ENCODE measurements around the gene PRKAA2. TPM values are rescaled to one million over a fixed set of nuclear protein-coding genes. Genes with fewer than 3 reads are reported as not detected.

The PRKAA2 gene
- polyA plus RNA-seq, 4 donors = 0.27 to 4.4 (median 0.48) TPM; not detected in 1

GRCh38 chr1:56663846-56664245, 18.7 kb downstream of the PRKAA2 start:
- Histone ChIP-seq H3K4me3 (ENCODE audit: low read depth in 1 of 3, low read length in 3 of 3) (no peak overlapping the region), H3K9me3 (ENCODE audit: control insufficient read depth in 2 of 2, insufficient read depth in 1 of 2, low read depth in 1 of 2, low read length in 1 of 2) (no peaks in the 10 kb centered on the region), H3K27me3 (ENCODE audit: control insufficient read depth in 3 of 3, insufficient read depth in 3 of 3, low read length in 3 of 3) (no peaks in the 10 kb centered on the region), H3K27ac (ENCODE audit: low read depth in 1 of 3, low read length in 2 of 3) (no peak overlapping the region), H3K36me3 (ENCODE audit: control insufficient read depth in 3 of 3, insufficient read depth in 2 of 3, low read depth in 1 of 3, low read length in 3 of 3) (no peaks in the 10 kb centered on the region), H3K4me1 (ENCODE audit: control insufficient read depth in 3 of 3, insufficient read depth in 2 of 3, low read depth in 1 of 3, low read length in 2 of 3) (no peaks in the 10 kb centered on the region)
- 84 to 87% (median 87%) methylated on average over 3 of the region's 3 CpGs for WGBS, 3 donors
- DNase-seq (no peak), FAIRE-seq (no peak)

- no peak for DNase-seq
- no peaks in the 10 kb centered on the region for H3K36me3 ChIP-seq (ENCODE audit: control insufficient read depth in 3 of 3, insufficient read depth in 2 of 3, low read depth in 1 of 3, low read length in 3 of 3)
- H3K27ac ChIP-seq (ENCODE audit: low read depth in 1 of 3, low read length in 2 of 3) = no peak overlapping the region
- H3K4me1 ChIP-seq (ENCODE audit: control insufficient read depth in 3 of 3, insufficient read depth in 2 of 3, low read depth in 1 of 3, low read length in 2 of 3) = no peaks in the 10 kb centered on the region
- H3K4me3 ChIP-seq (ENCODE audit: low read depth in 1 of 3, low read length in 3 of 3) = no peak overlapping the region
- H3K9me3 ChIP-seq (ENCODE audit: control insufficient read depth in 2 of 2, insufficient read depth in 1 of 2, low read depth in 1 of 2, low read length in 1 of 2) = no peaks in the 10 kb centered on the region
- whole genome bisulfite sequencing, 3 donors = 76 to 87% (median 86%) methylated on average over 1 of the region's 1 CpG
- no peak for FAIRE-seq
- H3K27me3 ChIP-seq (ENCODE audit: control insufficient read depth in 3 of 3, insufficient read depth in 3 of 3, low read length in 3 of 3) = no peaks in the 10 kb centered on the region
Observed at GRCh38 chr1:56665384-56665783, 20.3 kb downstream of the PRKAA2 start.

GRCh38 chr1:56666112-56666608, 21.0 kb downstream of the PRKAA2 start:
- FAIRE-seq = no peak
- WGBS, 3 donors = 82 to 89% (median 84%) methylated on average over 3 of the region's 3 CpGs

GRCh38 chr1:56670350-56670749, 25.2 kb downstream of the PRKAA2 start:
- Histone ChIP-seq H3K36me3 (ENCODE audit: control insufficient read depth in 3 of 3, insufficient read depth in 2 of 3, low read depth in 1 of 3, low read length in 3 of 3) (no peaks in the 10 kb centered on the region), H3K27me3 (ENCODE audit: control insufficient read depth in 3 of 3, insufficient read depth in 3 of 3, low read length in 3 of 3) (no peaks in the 10 kb centered on the region), H3K4me3 (ENCODE audit: low read depth in 1 of 3, low read length in 3 of 3) (no peak overlapping the region), H3K27ac (ENCODE audit: low read depth in 1 of 3, low read length in 2 of 3) (no peak overlapping the region), H3K9me3 (ENCODE audit: control insufficient read depth in 2 of 2, insufficient read depth in 1 of 2, low read depth in 1 of 2, low read length in 1 of 2) (no peaks in the 10 kb centered on the region), H3K4me1 (ENCODE audit: control insufficient read depth in 3 of 3, insufficient read depth in 2 of 3, low read depth in 1 of 3, low read length in 2 of 3) (no peaks in the 10 kb centered on the region)
- WGBS, 3 donors = 39 to 43% (median 41%) methylated on average over 2 of the region's 2 CpGs
- FAIRE-seq (no peak), DNase-seq (no peak)

More at GRCh38 chr1:56666112-56666608, 21.0 kb downstream of the PRKAA2 start:
- H3K4me1 ChIP-seq (ENCODE audit: control insufficient read depth in 3 of 3, insufficient read depth in 2 of 3, low read depth in 1 of 3, low read length in 2 of 3) = no peaks in the 10 kb centered on the region
- no peak overlapping the region for H3K27ac ChIP-seq (ENCODE audit: low read depth in 1 of 3, low read length in 2 of 3)
- H3K4me3 ChIP-seq (ENCODE audit: low read depth in 1 of 3, low read length in 3 of 3) = no peak overlapping the region
- no peak for DNase-seq
- H3K27me3 ChIP-seq (ENCODE audit: control insufficient read depth in 3 of 3, insufficient read depth in 3 of 3, low read length in 3 of 3) = no peaks in the 10 kb centered on the region
- no peaks in the 10 kb centered on the region for H3K9me3 ChIP-seq (ENCODE audit: control insufficient read depth in 2 of 2, insufficient read depth in 1 of 2, low read depth in 1 of 2, low read length in 1 of 2)
- H3K36me3 ChIP-seq (ENCODE audit: control insufficient read depth in 3 of 3, insufficient read depth in 2 of 3, low read depth in 1 of 3, low read length in 3 of 3) = no peaks in the 10 kb centered on the region

- Histone ChIP-seq H3K4me1 (ENCODE audit: control insufficient read depth in 3 of 3, insufficient read depth in 2 of 3, low read depth in 1 of 3, low read length in 2 of 3) (no peaks in the 10 kb centered on the region), H3K4me3 (ENCODE audit: low read depth in 1 of 3, low read length in 3 of 3) (no peak overlapping the region), H3K36me3 (ENCODE audit: control insufficient read depth in 3 of 3, insufficient read depth in 2 of 3, low read depth in 1 of 3, low read length in 3 of 3) (no peaks in the 10 kb centered on the region), H3K27ac (ENCODE audit: low read depth in 1 of 3, low read length in 2 of 3) (no peak overlapping the region), H3K9me3 (ENCODE audit: control insufficient read depth in 2 of 2, insufficient read depth in 1 of 2, low read depth in 1 of 2, low read length in 1 of 2) (no peaks in the 10 kb centered on the region), H3K27me3 (ENCODE audit: control insufficient read depth in 3 of 3, insufficient read depth in 3 of 3, low read length in 3 of 3) (no peaks in the 10 kb centered on the region)
- DNase-seq (no peak), FAIRE-seq (no peak)
- WGBS, 3 donors = 91 to 93% (median 92%) methylated on average over 4 of the region's 4 CpGs
Observed at GRCh38 chr1:56671085-56671484, 26.0 kb downstream of the PRKAA2 start.

- no peak overlapping the region for H3K27ac ChIP-seq (ENCODE audit: low read depth in 1 of 3, low read length in 2 of 3)
- H3K4me3 ChIP-seq (ENCODE audit: low read depth in 1 of 3, low read length in 3 of 3) = no peak overlapping the region
- H3K36me3 ChIP-seq (ENCODE audit: control insufficient read depth in 3 of 3, insufficient read depth in 2 of 3, low read depth in 1 of 3, low read length in 3 of 3) = no peaks in the 10 kb centered on the region
- DNase-seq (no peak), FAIRE-seq (no peak)
- 95 to 98% (median 95%) methylated on average over 2 of the region's 2 CpGs for WGBS, 3 donors
- H3K9me3 ChIP-seq (ENCODE audit: control insufficient read depth in 2 of 2, insufficient read depth in 1 of 2, low read depth in 1 of 2, low read length in 1 of 2) = no peaks in the 10 kb centered on the region
- no peaks in the 10 kb centered on the region for H3K27me3 ChIP-seq (ENCODE audit: control insufficient read depth in 3 of 3, insufficient read depth in 3 of 3, low read length in 3 of 3)
- no peaks in the 10 kb centered on the region for H3K4me1 ChIP-seq (ENCODE audit: control insufficient read depth in 3 of 3, insufficient read depth in 2 of 3, low read depth in 1 of 3, low read length in 2 of 3)
Observed at GRCh38 chr1:56671542-56671941, 26.4 kb downstream of the PRKAA2 start.

GRCh38 chr1:56672579-56672978, 27.5 kb downstream of the PRKAA2 start:
- H3K27me3 ChIP-seq (ENCODE audit: control insufficient read depth in 3 of 3, insufficient read depth in 3 of 3, low read length in 3 of 3) = no peaks in the 10 kb centered on the region
- WGBS, 3 donors = 20 to 47% (median 26%) methylated on average over 1 of the region's 1 CpG
- H3K4me1 ChIP-seq (ENCODE audit: control insufficient read depth in 3 of 3, insufficient read depth in 2 of 3, low read depth in 1 of 3, low read length in 2 of 3) = no peaks in the 10 kb centered on the region
- DNase-seq (no peak), FAIRE-seq (no peak)
- no peak overlapping the region for H3K27ac ChIP-seq (ENCODE audit: low read depth in 1 of 3, low read length in 2 of 3)
- H3K36me3 ChIP-seq (ENCODE audit: control insufficient read depth in 3 of 3, insufficient read depth in 2 of 3, low read depth in 1 of 3, low read length in 3 of 3) = no peaks in the 10 kb centered on the region
- no peak overlapping the region for H3K4me3 ChIP-seq (ENCODE audit: low read depth in 1 of 3, low read length in 3 of 3)
- H3K9me3 ChIP-seq (ENCODE audit: control insufficient read depth in 2 of 2, insufficient read depth in 1 of 2, low read depth in 1 of 2, low read length in 1 of 2) = no peaks in the 10 kb centered on the region

- no peak for FAIRE-seq
- Histone ChIP-seq H3K27ac (ENCODE audit: low read depth in 1 of 3, low read length in 2 of 3) (no peak overlapping the region), H3K27me3 (ENCODE audit: control insufficient read depth in 3 of 3, insufficient read depth in 3 of 3, low read length in 3 of 3) (no peaks in the 10 kb centered on the region)
Observed at GRCh38 chr1:56675763-56676162, 30.6 kb downstream of the PRKAA2 start.

GRCh38 chr1:56676571-56677035, 31.5 kb downstream of the PRKAA2 start:
- H3K4me1 ChIP-seq (ENCODE audit: control insufficient read depth in 3 of 3, insufficient read depth in 2 of 3, low read depth in 1 of 3, low read length in 2 of 3) = no peaks in the 10 kb centered on the region
- H3K27me3 ChIP-seq (ENCODE audit: control insufficient read depth in 3 of 3, insufficient read depth in 3 of 3, low read length in 3 of 3) = no peaks in the 10 kb centered on the region
- FAIRE-seq = no peak
- no peak for DNase-seq
- H3K4me3 ChIP-seq (ENCODE audit: low read depth in 1 of 3, low read length in 3 of 3) = no peak overlapping the region
- H3K36me3 ChIP-seq (ENCODE audit: control insufficient read depth in 3 of 3, insufficient read depth in 2 of 3, low read depth in 1 of 3, low read length in 3 of 3) = no peaks in the 10 kb centered on the region
- H3K9me3 ChIP-seq (ENCODE audit: control insufficient read depth in 2 of 2, insufficient read depth in 1 of 2, low read depth in 1 of 2, low read length in 1 of 2) = no peaks in the 10 kb centered on the region
- no peak overlapping the region for H3K27ac ChIP-seq (ENCODE audit: low read depth in 1 of 3, low read length in 2 of 3)
- WGBS, 3 donors = 76 to 100% (median 91%) methylated on average over 2 of the region's 2 CpGs

More at GRCh38 chr1:56675763-56676162, 30.6 kb downstream of the PRKAA2 start:
- Histone ChIP-seq H3K4me1 (ENCODE audit: control insufficient read depth in 3 of 3, insufficient read depth in 2 of 3, low read depth in 1 of 3, low read length in 2 of 3) (no peaks in the 10 kb centered on the region), H3K9me3 (ENCODE audit: control insufficient read depth in 2 of 2, insufficient read depth in 1 of 2, low read depth in 1 of 2, low read length in 1 of 2) (no peaks in the 10 kb centered on the region), H3K4me3 (ENCODE audit: low read depth in 1 of 3, low read length in 3 of 3) (no peak overlapping the region), H3K36me3 (ENCODE audit: control insufficient read depth in 3 of 3, insufficient read depth in 2 of 3, low read depth in 1 of 3, low read length in 3 of 3) (no peaks in the 10 kb centered on the region)
- no peak for DNase-seq
